GM12878 (cell line): ENCODE measurements around the gene MIOS. TPM values are rescaled to one million over a fixed set of nuclear protein-coding genes. Genes with fewer than 3 reads are reported as not detected.

ENCODE experiments used
- ATAC-seq: fragments of 200-7000 bp; cut with Tn5 transposase; 3 replicates; pipeline ENCODE4 v1.9.1; 2020; ENCODE audit warnings: mild to moderate bottlenecking, moderate library complexity
- BruUV-seq: library from RNA; stranded (reverse); fragments of 400-500 nt; replicated peaks from 2 replicates; lab custom pipeline; 2021; lab: Mats Ljungman, UMichigan
- CTCF ChIA-PET: fragments of 300-600 bp; sonication (Branson Sonifier 250); formaldehyde crosslinking; extraction: SDS; loops from one replicate; lab custom pipeline; 2021; ENCODE audit warnings: inconsistent platforms; lab: Yijun Ruan, JAX
- POLR2A ChIA-PET: fragments of 350-600 bp; formaldehyde crosslinking; extraction: SDS; loops from one replicate; lab custom pipeline; 2021; ENCODE audit warnings: inconsistent platforms; lab: Charles Lee
- RAD21 ChIA-PET: fragments of 300-600 bp; sonication (Branson Sonifier 250); formaldehyde crosslinking; loops from one replicate; lab custom pipeline; 2023; ENCODE audit warnings: antibody characterized with exemption; ENCODE audit not compliant: unreplicated experiment; lab: Charles Lee
- SMC1A ChIA-PET: fragments of 300-600 bp; sonication (Branson Sonifier 250); formaldehyde crosslinking; loops from one replicate; lab custom pipeline; 2023; ENCODE audit not compliant: unreplicated experiment, uncharacterized antibody; lab: Charles Lee
- DNase-seq: peaks from one replicate; pipeline ENCODE4 v3.0.0-alpha.2; 2011; ENCODE audit warnings: low read depth, low spot score
- FAIRE-seq: peaks from 3 replicates; lab custom pipeline; 2011; peaks lifted over from hg19 to GRCh38; lab: Jason Lieb, UNC
- H2AFZ ChIP-seq: 2 replicates; pipeline ENCODE4 v1.6.0; 2011; ENCODE audit warnings: low read depth, low read length, control low read depth; ENCODE audit not compliant: control insufficient read depth
- H3K27ac ChIP-seq: 2 replicates; pipeline ENCODE4 v1.5.1; 2011; ENCODE audit warnings: control low read depth; ENCODE audit not compliant: control insufficient read depth, insufficient read depth
- H3K27me3 ChIP-seq, 2 experiments: replicated peaks in 1 of 2; 2 replicates each; pipeline versions ENCODE4 v1.6.0 to v1.6.1; 2011; ENCODE audit warnings: low read length in 1 of 2; ENCODE audit not compliant: control insufficient read depth in 2 of 2, insufficient read depth in 2 of 2
- H3K36me3 ChIP-seq, 2 experiments: 2 replicates each; pipeline ENCODE4 v1.5.1; 2011; ENCODE audit warnings: low read length in 1 of 2; ENCODE audit not compliant: control insufficient read depth in 2 of 2, insufficient read depth in 2 of 2
- H3K4me1 ChIP-seq: 2 replicates; pipeline ENCODE4 v1.6.1; 2011; ENCODE audit warnings: mild to moderate bottlenecking, low read length, moderate library complexity, mixed read lengths; ENCODE audit not compliant: control insufficient read depth, insufficient read depth
- H3K4me2 ChIP-seq: 2 replicates; pipeline ENCODE4 v1.6.0; 2011; ENCODE audit warnings: control low read depth; ENCODE audit not compliant: control insufficient read depth, insufficient read depth
- H3K4me3 ChIP-seq: fragments of 200-600 bp; sonication (generic); 2 replicates; pipeline ENCODE4 v1.5.1; 2016
- H3K79me2 ChIP-seq: 2 replicates; pipeline ENCODE4 v1.6.0; 2011; ENCODE audit warnings: low read length; ENCODE audit not compliant: control insufficient read depth, insufficient read depth
- H3K9ac ChIP-seq: 2 replicates; pipeline ENCODE4 v1.8.0; 2011; ENCODE audit warnings: low read length, control low read depth, mixed read lengths; ENCODE audit not compliant: control insufficient read depth, insufficient read depth
- H3K9me3 ChIP-seq: replicated peaks from 3 replicates; pipeline ENCODE4 v1.5.1; 2011; ENCODE audit warnings: mild to moderate bottlenecking, low read length; ENCODE audit not compliant: control insufficient read depth, insufficient read depth
- H4K20me1 ChIP-seq: 2 replicates; pipeline ENCODE4 v1.6.0; 2011; ENCODE audit not compliant: control insufficient read depth, insufficient read depth
- ASH2L ChIP-seq: fragments of 300-600, 200-600 bp; sonication (generic); IDR thresholded peaks from 2 replicates; pipeline ENCODE4 v1.6.1; 2017; ENCODE audit warnings: low read depth, mild to moderate bottlenecking, borderline replicate concordance
- DPF2 ChIP-seq: fragments of 450-650 bp; IDR thresholded peaks from 2 replicates; pipeline ENCODE4 v1.6.1; 2017; ENCODE audit warnings: mild to moderate bottlenecking
- EED ChIP-seq: sonication (generic); IDR thresholded peaks from 2 replicates; pipeline ENCODE4 v1.6.1; 2016; ENCODE audit warnings: antibody characterized with exemption, low read depth
- IKZF2 ChIP-seq, 2 experiments: fragments of 450-650 bp; IDR thresholded peaks; 2 replicates each; pipeline ENCODE4 v1.6.1; 2017; ENCODE audit warnings: mild to moderate bottlenecking in 2 of 2, moderate library complexity in 2 of 2
- MEF2B ChIP-seq: fragments of 450-650 bp; IDR thresholded peaks from 2 replicates; pipeline ENCODE4 v1.6.1; 2018; ENCODE audit warnings: mild to moderate bottlenecking, moderate library complexity; ENCODE audit not compliant: partially characterized antibody, poor library complexity, severe bottlenecking
- MYB ChIP-seq: fragments of 150-350 bp; IDR thresholded peaks from 2 replicates; pipeline ENCODE4 v1.6.1; 2014; ENCODE audit warnings: mild to moderate bottlenecking, low read depth, low read length, borderline replicate concordance
- SMAD1 ChIP-seq: fragments of 450-650 bp; IDR thresholded peaks from 2 replicates; pipeline ENCODE4 v1.6.1; 2018; ENCODE audit warnings: mild to moderate bottlenecking, low read depth; ENCODE audit not compliant: partially characterized antibody
- SMC3 ChIP-seq: IDR thresholded peaks from 2 replicates; pipeline ENCODE4 v1.6.1; 2011; ENCODE audit warnings: low read length, improper control_type of control experiment, borderline replicate concordance
- SUZ12 ChIP-seq: fragments of 200-600 bp; sonication (generic); IDR thresholded peaks from one replicate; pipeline ENCODE4 v1.6.1; 2018; ENCODE audit warnings: antibody characterized with exemption, mild to moderate bottlenecking; ENCODE audit not compliant: unreplicated experiment
- YY1 ChIP-seq: IDR thresholded peaks from 2 replicates; pipeline ENCODE4 v1.6.1; 2011; ENCODE audit warnings: low read depth, mild to moderate bottlenecking, low read length
- ZNF217 ChIP-seq: fragments of 450-650 bp; IDR thresholded peaks from 2 replicates; pipeline ENCODE4 v1.6.1; 2017; ENCODE audit warnings: antibody characterized with exemption, mild to moderate bottlenecking
- WGBS: methylation state at CpG from one replicate; pipeline ENCODE4 v1.1.6; 2016; ENCODE audit warnings: low lambda C conversion rate; ENCODE audit not compliant: insufficient replicate concordance, insufficient coverage; ENCODE audit errors: missing lambda C conversion rate; 5-methylcytosine and 5-hydroxymethylcytosine counted together
- in situ Hi-C: fragments of 300-500 bp; cut with MboI; formaldehyde crosslinking; loops from 9 replicates; pipeline ENCODE4 v1.14.3; 2018; ENCODE audit warnings: mixed read lengths
- intact Hi-C: fragments of 100-400 bp; cut with micrococcal nuclease; formaldehyde crosslinking; loops from one replicate; pipeline ENCODE4 v1.14.2; 2022; ENCODE audit not compliant: unreplicated experiment
- polyA plus RNA-seq, 11 experiments: library from polyadenylated mRNA; depleted of rRNA in 4 of 11; unstranded in 6 of 11; stranded (reverse) in 5 of 11; fragments of >200 nt; fragmentation: Nextera tagmentation in 4 of 11; fragmentation: Illumina TruSeq in 1 of 11; extraction: Ambion mirVana in 4 of 11; extraction: Trizol in 1 of 11; gene quantifications; 1 replicate in 1 of 11; 2 replicates in 10 of 11; pipeline versions ENCODE4 v1.2.1 to v1.2.3, GENCODE V29; 2011 to 2016; ENCODE audit warnings: inconsistent platforms in 2 of 11, missing spikeins in 2 of 11, low read depth in 1 of 11
- total RNA-seq, 4 experiments: library from RNA; depleted of rRNA in 3 of 4; stranded (reverse); fragments of >200 nt in 3 of 4; fragmentation: Illumina TruSeq in 1 of 4; extraction: Trizol in 1 of 4; gene quantifications; 2 replicates each; pipeline versions ENCODE4 v1.2.1 to v1.2.3, GENCODE V29; 2013 to 2021
- TF ChIP-seq, protein P1 (sequence below): fragments of 450-650 bp; IDR thresholded peaks from 2 replicates; pipeline ENCODE4 v1.6.1; 2016; ENCODE audit warnings: mild to moderate bottlenecking
- TF ChIP-seq, protein P2 (sequence below): fragments of 450-650 bp; IDR thresholded peaks from 2 replicates; pipeline ENCODE4 v1.6.1; 2016; ENCODE audit warnings: mild to moderate bottlenecking
- TF ChIP-seq, protein P3 (sequence below): fragments of 450-650 bp; IDR thresholded peaks from 2 replicates; pipeline ENCODE4 v1.6.1; 2017; ENCODE audit warnings: low read depth, mild to moderate bottlenecking, moderate library complexity

The MIOS gene
- total and polyA plus RNA-seq, 10 of the 15 experiments (the other 5 are each of a cell fraction or from before 2014, with no cell fraction given) = 13.1 to 94.9 (median 54.2) TPM

DNA sequence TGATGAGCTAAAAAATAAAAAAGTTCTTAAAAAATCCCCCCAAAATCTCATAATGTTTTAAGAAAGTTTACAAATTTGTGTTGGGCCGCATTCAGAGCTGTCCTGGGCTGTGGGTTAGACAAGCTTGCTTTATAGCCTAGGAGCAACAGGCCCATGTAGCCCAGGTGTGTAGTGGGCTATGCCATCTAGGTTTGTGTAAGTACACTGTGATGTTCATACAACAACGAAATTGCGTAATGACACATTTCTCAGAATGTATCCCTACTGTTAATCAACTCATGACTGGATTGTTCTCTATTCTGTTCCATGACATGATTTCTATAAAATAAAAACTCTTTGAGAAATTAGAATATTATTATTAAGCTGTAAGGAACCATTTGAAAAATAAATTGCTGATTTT lies 13.0 kb downstream of the MIOS start:
- peaks cover 49% of the 10 kb centered on the region for H3K79me2 ChIP-seq
- RAD21 ChIA-PET = no interaction called here
- 97% methylated on average over 3 of the region's 3 CpGs for WGBS
- intact Hi-C loops = no loop called here
- CTCF ChIA-PET = interaction anchor here (1.5 kb wide), 1 partner anchor 16 kb away, joined by 7 read pairs; no protein-coding TSS in a partner anchor
- TF ChIP-seq MYB = no peak
- no peak for TF ChIP-seq EED
- no peak for TF ChIP-seq MEF2B
- TF ChIP-seq DPF2 = no peak
- TF ChIP-seq, protein P1, sequence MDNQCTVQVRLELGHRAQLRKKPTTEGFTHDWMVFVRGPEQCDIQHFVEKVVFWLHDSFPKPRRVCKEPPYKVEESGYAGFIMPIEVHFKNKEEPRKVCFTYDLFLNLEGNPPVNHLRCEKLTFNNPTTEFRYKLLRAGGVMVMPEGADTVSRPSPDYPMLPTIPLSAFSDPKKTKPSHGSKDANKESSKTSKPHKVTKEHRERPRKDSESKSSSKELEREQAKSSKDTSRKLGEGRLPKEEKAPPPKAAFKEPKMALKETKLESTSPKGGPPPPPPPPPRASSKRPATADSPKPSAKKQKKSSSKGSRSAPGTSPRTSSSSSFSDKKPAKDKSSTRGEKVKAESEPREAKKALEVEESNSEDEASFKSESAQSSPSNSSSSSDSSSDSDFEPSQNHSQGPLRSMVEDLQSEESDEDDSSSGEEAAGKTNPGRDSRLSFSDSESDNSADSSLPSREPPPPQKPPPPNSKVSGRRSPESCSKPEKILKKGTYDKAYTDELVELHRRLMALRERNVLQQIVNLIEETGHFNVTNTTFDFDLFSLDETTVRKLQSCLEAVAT = no peak
- no peak for TF ChIP-seq ASH2L
- no peak for TF ChIP-seq IKZF2 (IDR thresholded peaks at IDR 0.05)
- TF ChIP-seq SUZ12 = no peak
- TF ChIP-seq YY1 = no peak
- TF ChIP-seq, protein P2, sequence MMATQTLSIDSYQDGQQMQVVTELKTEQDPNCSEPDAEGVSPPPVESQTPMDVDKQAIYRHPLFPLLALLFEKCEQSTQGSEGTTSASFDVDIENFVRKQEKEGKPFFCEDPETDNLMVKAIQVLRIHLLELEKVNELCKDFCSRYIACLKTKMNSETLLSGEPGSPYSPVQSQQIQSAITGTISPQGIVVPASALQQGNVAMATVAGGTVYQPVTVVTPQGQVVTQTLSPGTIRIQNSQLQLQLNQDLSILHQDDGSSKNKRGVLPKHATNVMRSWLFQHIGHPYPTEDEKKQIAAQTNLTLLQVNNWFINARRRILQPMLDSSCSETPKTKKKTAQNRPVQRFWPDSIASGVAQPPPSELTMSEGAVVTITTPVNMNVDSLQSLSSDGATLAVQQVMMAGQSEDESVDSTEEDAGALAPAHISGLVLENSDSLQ = no peak
- no peak for TF ChIP-seq SMAD1
- no peak for TF ChIP-seq ZNF217
- TF ChIP-seq SMC3 = no peak
- TF ChIP-seq, protein P3, sequence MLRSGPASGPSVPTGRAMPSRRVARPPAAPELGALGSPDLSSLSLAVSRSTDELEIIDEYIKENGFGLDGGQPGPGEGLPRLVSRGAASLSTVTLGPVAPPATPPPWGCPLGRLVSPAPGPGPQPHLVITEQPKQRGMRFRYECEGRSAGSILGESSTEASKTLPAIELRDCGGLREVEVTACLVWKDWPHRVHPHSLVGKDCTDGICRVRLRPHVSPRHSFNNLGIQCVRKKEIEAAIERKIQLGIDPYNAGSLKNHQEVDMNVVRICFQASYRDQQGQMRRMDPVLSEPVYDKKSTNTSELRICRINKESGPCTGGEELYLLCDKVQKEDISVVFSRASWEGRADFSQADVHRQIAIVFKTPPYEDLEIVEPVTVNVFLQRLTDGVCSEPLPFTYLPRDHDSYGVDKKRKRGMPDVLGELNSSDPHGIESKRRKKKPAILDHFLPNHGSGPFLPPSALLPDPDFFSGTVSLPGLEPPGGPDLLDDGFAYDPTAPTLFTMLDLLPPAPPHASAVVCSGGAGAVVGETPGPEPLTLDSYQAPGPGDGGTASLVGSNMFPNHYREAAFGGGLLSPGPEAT = no peak
- H3K4me3 ChIP-seq = no peak overlapping the region
- in situ Hi-C loops = loop anchor here (25.0 kb wide), 1 partner anchor 633 kb away; no protein-coding TSS in a partner anchor
- FAIRE-seq (no peak), ATAC-seq (no peak), DNase-seq (no peak)
- H3K27ac ChIP-seq = no peak overlapping the region
- H3K9me3 ChIP-seq = no peaks in the 10 kb centered on the region; the same call in 2 of the 3 replicates
- peaks cover 0 to 24% of the 10 kb centered on the region in 2 experiments; a peak in 2 of 4 replicates for H3K36me3 ChIP-seq
- H3K4me2 ChIP-seq = no peak overlapping the region
- no peak overlapping the region for H2AFZ ChIP-seq
- no TSS peak for BruUV-seq
- POLR2A ChIA-PET = interaction anchor here (1.4 kb wide), 1 partner anchor 9 kb away, joined by 4 read pairs; no protein-coding TSS in a partner anchor
- 0 out of 2 replicates have a peak, but pooled peaks cover 4% of the 10 kb centered on the region for H4K20me1 ChIP-seq
- no peak overlapping the region for H3K9ac ChIP-seq
- no peaks in the 10 kb centered on the region for H3K27me3 ChIP-seq
- H3K4me1 ChIP-seq = peaks cover 9% of the 10 kb centered on the region
- SMC1A ChIA-PET = interaction anchor here (0.6 to 1.4 kb wide), 5 partner anchors 9 to 243 kb away, joined by 3 to 6 read pairs (median 3); no protein-coding TSS in a partner anchor
